GM13976 (cell line): Measurements from ENCODE around the gene DIP2A.

ENCODE experiments used
- DNase-seq: peaks from one replicate; pipeline ENCODE4 v3.0.0; 2012; ENCODE audit warnings: low spot score
- CTCF ChIP-seq: IDR thresholded peaks from 2 replicates; pipeline ENCODE4 v1.5.1; 2012; ENCODE audit warnings: borderline replicate concordance, mild to moderate bottlenecking; ENCODE audit not compliant: insufficient read depth; ENCODE audit errors: extremely low read depth, missing control alignments, control extremely low read depth
- in situ Hi-C: fragments of 300-500 bp; cut with MboI; formaldehyde crosslinking; loops from one replicate; pipeline ENCODE4 v1.12.0; 2022; ENCODE audit warnings: low sequenced_read_pairs, mixed read lengths, inconsistent platforms; ENCODE audit not compliant: unreplicated experiment

Gene DIP2A

DNA sequence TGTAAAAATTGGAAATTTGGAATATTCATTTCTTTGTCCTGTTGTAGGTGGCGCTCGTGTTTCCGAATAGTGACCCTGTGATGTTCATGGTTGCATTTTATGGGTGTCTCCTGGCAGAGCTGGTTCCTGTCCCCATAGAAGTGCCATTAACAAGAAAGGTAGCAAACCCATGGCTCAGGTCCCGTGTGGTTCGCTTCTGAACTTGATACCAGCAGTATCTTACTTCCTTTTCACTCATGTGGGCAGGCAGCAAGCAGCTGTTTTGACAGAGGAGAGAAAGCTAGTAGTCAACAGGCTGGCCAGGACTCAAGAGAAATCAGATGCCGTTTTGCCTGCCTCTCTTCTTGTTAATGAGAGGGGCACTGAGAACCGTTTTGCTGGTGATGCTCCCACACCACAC is 73.4 kb downstream of the DIP2A start:
- in situ Hi-C loops, result no loop called here
- TF ChIP-seq CTCF, result no peak
- DNase-seq, result no peak

GRCh38 chr21:46537026-46537425 is 78.3 kb downstream of the DIP2A start:
- in situ Hi-C loops, result no loop called here
- no peak for TF ChIP-seq CTCF
- no peak for DNase-seq

GRCh38 chr21:46538262-46538661 is 79.6 kb downstream of the DIP2A start:
- no peak for TF ChIP-seq CTCF
- DNase-seq, result no peak
- in situ Hi-C loops, result no loop called here

DNA sequence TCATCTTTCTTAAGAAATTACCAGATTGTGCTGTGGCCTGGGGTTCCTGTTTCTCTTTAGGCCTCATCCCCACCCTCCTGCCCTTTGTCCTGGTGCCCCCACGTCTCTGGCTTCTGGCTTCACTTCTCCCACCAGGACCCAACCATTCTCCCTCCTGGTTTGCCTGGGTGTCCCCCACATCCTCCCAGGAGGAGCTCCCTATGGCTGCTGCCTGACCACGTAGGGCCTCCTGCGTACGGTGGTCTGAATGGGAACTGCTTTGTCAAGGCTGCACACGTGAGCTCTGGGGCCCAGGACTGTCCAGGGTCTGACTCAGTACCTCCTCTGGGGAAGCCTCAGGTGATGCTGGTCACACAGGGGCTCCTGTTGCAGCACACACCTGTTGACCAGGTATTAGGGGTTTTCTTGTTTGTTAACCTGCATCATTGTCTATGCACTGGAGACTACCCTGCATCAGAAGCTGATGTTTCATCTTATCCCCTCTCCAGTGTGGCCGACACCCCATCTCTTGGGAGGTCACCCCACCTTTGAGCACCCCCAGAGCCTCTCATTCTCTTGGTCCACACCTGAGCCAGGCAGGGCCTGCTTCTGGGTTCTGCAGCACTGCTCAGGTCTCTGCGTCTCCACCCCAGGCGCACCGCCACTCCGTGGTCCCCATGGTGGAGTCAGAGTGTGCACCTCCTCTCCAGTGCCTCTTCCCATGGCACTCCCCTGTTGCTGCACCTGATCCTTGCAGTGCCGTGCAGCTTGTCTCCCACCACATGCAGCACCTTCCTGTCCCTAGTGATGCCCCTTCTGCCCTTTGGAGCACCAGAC is 80.4 kb downstream of the DIP2A start:
- DNase-seq, result peak; percentile 22
- TF ChIP-seq CTCF, result no peak
- in situ Hi-C loops, result no loop called here

DNA sequence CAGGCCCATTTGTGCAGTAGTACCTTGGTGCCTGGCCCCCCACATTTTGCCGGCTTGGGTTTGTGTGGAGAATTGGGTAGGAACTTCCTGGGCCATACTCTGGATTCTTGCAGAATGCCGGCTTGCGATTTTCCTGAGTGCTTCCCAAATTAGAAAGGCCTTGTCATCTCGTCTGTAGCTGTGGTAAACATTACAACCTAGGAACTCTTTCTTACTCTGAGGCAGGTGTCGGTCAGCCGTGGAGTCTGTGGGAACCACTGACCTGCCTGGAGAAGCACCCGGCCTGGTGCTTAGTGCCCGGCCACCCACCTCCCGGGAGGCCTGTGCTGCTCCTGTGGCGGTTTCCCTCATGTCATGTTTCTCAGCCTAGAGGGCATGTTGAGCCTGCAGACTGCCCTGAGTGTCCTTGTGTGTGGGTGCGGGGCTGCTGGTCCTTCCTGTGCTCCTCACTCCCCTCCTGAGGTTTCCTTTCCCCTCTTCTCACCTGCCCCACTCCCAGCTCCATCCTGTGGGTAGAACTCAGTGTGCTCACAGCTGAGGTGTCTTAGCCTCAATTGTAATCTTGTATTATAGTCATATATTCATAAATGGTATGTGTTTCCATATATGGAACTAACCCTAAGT is 81.5 kb downstream of the DIP2A start:
- in situ Hi-C loops, result no loop called here
- no peak for DNase-seq
- no peak for TF ChIP-seq CTCF

- TF ChIP-seq CTCF, result no peak
- DNase-seq, result no peak
- in situ Hi-C loops, result no loop called here
These were observed 84.0 kb downstream of the DIP2A start for GRCh38 chr21:46542588-46543124.
